Melanocyte of skin (primary cell): ENCODE measurements around the gene ZNF202. TPM values are rescaled to one million over a fixed set of nuclear protein-coding genes. Genes with fewer than 3 reads are reported as not detected.

Experiments used
- small RNA-seq, 2 donors: library from RNA; depleted of rRNA; stranded (forward); fragments of <200 nt; gene quantifications; one replicate each; pipeline ENCODE3, GENCODE V24; 2012
- total RNA-seq, 2 donors: library from RNA; depleted of rRNA; stranded (reverse); fragments of >200 nt; gene quantifications; 2 replicates each; pipeline ENCODE4 v1.2.3, GENCODE V29; 2012

ZNF202 gene
- 1 to 10 TPM; 4.1 to 7.3 TPM for total RNA-seq

GRCh38 chr11:123741159-123742030 lies at the start of gene ZNF202:
Gene ZNF202 (minus strand): TSS chr11:123741660. CDS start chr11:123730888, 10,772 bp downstream.

DNA sequence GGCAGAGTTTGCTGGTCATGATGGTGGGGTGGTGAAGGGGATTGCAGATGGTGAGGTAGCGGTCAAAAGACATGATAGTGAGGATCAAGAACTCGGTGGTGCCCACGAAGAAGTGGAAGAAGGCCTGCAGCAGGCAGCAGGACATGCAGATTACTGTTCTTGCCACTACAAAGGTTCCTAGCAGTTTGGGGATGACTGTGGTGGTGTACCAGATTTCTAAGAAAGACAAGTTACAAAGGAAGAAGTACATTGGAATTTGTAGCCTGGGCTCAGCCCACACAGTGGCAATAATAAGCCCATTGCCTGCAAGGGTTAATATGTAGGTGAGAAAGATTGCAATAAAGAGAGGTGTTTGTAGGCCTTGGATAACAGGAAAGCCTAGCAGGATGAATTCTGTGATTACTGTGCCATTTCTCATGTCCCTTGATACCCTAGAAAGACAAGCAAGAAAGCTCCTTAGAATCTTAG lies 12.7 kb upstream of the ZNF202 start, which contains the start of gene OR6X1:
Gene OR6X1 (minus strand): TSS at position 418 of the 468 bp plus-strand sequence. CDS start 0 bp downstream, at position 418.

Small RNA genes within 50 kb of the gene (small RNA-seq; reads per million reads assigned to genes)
- gene RNU1-21P: 0.23 to 0.39 reads per million in 2 donors

Other genes with a start within 250 kb of the ZNF202 start
- gene SCN3B, start 87.0 kb downstream of the ZNF202 start, total RNA-seq: under 1 TPM; under 0.01 TPM
- not detected for gene OR6X1, start 12.9 kb upstream of the ZNF202 start, total RNA-seq
- gene OR6M1, start 64.7 kb upstream of the ZNF202 start, total RNA-seq: not detected
- not detected for gene TMEM225, start 144.0 kb upstream of the ZNF202 start, total RNA-seq
- gene OR8D4, start 160.5 kb upstream of the ZNF202 start, total RNA-seq: not detected
- gene OR4D5, start 198.0 kb upstream of the ZNF202 start, total RNA-seq: not detected
- gene OR6T1, start 202.2 kb upstream of the ZNF202 start, total RNA-seq: not detected
- gene OR10S1, start 236.1 kb upstream of the ZNF202 start, total RNA-seq: not detected